GM19240 (cell line): Measurements from ENCODE around the gene HSP90AA1.
A peak's percentile ranks its signal among the peaks of the same experiment; 100 is the strongest.
"Not testable (repeated sequence)": the region's sequence is repeated elsewhere in the genome, so short reads cannot be mapped to it uniquely, and the experiment has no call there.

Experiments
- DNase-seq: peaks from one replicate; pipeline ENCODE4 v3.0.0; 2011; ENCODE audit warnings: low spot score; ENCODE audit not compliant: insufficient read length

Gene HSP90AA1

DNA sequence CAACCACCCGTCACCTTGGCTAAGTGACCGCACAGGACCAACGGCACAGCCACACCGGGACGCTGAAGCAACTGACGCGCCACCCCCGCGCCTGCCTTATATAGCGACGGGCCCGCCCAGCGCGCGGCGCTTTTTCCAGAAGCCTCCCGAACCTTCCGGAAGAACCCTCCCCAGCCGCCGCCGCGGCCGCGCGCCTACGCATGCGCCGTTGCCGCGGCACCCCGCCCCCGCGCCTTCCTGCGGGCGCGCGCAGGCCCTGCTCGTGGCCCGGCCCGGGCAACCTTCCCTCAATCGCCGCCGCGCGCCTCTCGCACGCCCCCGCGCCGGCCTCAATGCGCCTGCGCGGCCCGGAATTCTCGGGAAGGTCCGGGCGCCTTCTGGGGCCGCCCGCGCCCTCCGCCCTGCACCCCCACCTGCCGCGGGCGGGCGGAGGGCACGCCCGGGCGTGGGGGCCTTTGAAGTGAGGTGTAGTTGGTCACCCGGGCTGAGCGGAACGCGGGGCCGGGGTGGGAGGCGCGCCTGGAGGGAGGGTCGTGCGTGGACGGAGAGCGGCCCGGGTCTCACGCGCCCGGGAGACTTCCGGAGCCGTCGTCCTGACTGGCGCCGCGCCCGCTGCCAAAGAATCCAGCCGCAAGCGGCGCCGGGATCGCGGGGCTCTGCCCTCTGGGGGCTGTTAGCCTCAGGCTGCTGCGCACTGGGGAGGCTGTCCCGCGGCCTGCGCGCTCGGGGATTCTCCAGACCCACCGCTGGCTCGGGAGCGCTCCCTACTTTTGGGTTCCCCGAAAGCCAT lies at the start of gene HSP90AA1:
Gene HSP90AA1 (minus strand): TSS at position 73 of the 790 bp plus-strand sequence. CDS start 666 bp downstream, outside the sequence.
- peak; percentile 82 for DNase-seq

DNA sequence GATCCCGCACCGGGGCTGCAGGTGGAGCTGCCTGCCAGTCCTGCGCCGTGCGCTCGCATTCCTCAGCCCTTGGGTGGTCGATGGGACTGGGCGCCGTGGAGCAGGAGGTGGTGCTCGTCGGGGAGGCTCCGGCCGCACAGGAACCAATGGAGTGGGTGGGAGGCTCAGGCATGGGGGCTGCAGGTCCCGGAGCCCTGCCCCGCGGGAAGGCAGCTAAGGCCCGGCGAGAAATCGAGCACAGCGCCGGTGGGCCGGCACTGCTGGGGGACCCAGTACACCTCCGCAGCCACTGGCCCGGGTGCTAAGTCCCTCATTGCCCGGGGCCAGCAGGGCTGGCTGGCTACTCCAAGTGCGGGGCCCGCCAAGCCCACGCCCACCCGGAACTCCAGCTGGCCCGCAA lies 48.6 kb upstream of the HSP90AA1 start:
- not testable (repeated sequence) for DNase-seq

DNA sequence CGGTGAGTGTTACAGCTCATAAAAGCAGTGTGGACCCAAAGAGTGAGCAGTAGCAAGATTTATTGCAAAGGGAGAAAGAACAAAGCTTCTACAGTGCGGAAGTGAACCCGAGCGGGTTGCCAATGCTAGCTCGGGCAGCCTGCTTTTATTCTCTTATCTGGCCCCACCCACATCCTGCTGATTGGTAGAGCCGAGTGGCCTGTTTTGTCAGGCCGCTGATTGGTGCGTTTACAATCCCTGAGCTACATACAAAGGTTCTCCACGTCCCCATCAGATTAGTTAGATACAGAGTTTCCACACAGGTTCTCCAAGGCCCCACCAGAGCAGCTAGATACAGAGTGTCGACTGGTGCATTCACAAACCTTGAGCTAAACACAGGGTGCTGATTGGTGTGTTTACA lies 47.9 kb upstream of the HSP90AA1 start:
- not testable (repeated sequence) for DNase-seq

DNA sequence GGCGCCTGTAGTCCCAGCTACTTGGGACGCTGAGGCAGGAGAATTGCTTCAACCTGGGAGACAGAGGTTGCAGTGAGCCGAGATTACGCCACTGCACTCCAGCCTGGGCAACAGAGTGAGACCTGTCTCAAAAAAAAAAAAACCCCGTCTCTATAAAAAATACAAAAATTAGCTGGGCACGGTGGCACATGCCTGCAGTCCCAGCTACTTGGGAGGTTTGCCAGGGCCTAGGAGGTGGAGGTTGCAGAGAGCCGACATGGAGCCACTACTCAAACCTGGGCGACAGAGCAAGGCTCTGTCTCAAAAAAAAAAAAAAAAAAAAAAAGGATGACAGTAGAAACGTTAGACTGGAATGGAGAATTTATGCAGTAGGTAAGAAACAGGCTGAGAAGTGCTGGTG lies 47.2 kb upstream of the HSP90AA1 start:
- DNase-seq: not testable (repeated sequence)

DNA sequence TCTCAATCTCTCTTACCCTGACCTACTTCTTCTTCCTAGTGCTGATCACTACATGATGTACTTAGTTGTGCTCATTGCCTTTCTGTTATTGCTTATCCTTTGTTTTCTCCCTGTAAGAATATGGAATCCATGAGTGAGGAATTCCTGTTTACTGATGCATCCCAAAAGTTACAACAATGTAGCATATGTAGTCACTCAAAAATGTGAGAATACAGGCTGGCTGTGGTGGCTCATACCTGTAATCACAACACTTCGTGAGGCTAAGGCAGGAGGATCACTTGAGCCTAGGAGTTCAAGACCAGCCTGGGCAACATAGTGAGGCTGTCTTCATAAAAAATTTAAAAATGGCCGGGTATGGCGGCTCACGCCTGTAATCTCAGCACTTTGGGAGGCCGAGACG lies 44.9 kb upstream of the HSP90AA1 start:
- no peak for DNase-seq

DNA sequence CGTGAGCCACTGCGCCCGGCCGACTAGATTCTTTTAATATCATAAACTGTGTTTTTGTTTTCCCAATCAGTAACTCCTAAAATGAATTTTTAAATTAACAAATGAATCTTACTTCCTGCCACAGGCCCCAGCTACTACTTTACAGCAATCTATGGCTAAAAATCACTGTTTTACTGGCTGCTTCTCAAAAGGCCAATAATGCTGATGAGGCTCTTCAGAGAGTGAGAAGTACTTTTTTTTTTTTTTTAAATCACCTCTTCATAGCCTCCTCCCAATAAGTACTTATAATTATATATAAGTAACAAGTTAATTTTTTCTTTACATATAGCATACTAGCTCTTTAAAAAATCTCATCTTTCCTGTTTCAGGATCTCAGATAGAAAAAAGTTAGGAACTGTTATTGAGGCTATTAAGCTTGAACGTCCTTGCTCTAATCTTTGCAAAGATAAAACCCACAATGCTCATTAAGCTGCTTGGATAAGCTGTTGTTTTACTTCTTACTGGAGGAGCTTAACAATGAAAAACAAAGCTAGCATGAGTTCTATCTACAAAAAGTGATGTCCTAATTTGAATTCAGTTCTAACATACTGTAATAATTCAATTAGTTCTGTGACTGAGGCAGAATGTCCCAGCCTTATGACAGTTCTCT lies 40.1 kb upstream of the HSP90AA1 start:
- no peak for DNase-seq

DNA sequence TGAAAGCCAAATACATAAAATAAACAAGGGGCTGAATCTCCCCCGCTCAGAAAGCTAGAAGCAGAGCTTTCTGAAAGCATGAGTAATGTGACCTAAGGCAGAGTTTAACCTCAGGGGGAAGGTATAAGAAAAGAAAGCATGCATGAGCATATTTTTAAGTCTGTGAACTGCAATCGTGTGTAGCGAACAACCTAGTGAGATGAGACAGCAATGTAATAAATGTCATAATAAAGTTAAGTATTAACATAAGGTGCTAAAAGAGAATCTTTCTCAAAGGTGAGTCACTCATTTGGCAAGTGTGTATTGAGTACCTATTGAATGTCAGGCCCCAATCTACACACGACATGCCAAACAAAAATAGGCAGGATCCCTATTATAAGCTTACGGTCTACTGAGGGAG lies 38.7 kb upstream of the HSP90AA1 start:
- DNase-seq: no peak

DNA sequence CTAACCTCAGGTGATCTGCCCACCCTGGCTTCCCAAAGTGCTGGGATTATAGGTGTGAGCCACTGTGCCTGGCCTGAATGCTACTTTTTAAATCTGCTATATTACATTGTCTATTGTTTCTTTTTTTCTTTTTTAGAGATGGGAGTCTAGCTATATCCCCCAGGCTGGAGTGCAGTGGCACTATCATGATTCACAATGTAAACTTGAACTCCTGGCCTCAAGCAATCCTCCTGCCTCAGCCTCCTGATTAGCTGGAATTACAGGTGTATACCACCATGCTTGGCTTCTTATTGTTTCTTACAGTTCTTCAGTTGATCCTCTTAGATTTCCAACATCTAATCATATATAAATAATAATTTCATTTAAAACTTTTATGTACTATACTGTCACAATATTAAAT lies 37.6 kb upstream of the HSP90AA1 start:
- no peak for DNase-seq

DNA sequence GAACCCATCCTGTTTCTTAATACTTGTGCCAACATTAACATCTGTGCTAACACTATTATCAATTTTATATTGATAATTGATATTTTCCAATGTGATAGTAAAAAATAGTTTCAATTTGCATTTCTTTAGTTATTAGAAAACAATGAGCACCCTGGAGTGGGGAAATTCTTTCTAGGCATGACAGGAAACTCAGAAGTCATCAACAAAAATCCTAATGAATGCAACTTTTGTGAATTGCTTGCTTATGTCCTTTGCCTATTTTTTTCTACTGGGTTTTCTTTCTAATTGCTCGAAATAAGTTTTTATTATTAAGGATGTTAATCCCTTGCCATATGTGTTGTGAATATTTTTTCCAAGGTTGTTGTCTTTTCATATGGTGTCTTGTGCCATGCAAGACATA lies 34.7 kb upstream of the HSP90AA1 start:
- no peak for DNase-seq

DNA sequence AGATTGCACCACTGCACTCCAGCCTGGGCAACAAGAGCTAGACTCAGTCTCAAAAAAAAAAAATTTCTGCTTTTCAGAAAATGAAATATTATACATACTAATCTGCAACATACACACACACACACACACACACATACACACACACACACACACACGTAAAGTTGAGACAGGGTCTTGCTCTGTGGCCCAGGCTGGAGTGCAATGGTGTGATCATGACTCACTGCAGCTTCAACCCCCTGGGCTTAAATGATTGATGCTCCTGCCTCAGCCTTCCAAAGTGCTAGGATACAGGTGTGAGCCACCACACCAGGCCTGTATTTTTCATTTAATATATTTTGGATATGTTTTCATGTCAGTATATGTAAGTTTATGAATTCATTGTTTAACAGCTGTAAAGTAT lies 34.0 kb upstream of the HSP90AA1 start:
- DNase-seq: no peak

DNA sequence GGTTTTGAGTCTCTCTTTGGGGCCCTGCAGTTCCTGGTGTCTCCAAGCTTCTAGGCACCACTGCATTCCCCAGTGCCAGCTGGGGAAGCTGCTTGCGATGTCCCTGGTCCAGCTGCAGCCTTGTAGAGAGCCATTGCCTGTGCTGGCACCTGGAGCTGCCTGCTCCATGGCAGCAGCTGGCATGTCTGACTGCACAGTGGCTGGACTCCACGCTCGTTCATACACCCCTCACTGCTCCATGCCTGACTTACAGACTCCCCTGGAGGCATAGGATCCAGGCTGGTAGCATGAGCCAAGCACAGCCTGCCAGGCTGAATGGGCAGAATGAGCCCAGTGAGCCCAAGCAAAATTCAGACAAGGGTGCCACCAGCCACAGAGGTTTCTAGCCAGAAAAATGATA lies 31.0 kb upstream of the HSP90AA1 start:
- no peak for DNase-seq

DNA sequence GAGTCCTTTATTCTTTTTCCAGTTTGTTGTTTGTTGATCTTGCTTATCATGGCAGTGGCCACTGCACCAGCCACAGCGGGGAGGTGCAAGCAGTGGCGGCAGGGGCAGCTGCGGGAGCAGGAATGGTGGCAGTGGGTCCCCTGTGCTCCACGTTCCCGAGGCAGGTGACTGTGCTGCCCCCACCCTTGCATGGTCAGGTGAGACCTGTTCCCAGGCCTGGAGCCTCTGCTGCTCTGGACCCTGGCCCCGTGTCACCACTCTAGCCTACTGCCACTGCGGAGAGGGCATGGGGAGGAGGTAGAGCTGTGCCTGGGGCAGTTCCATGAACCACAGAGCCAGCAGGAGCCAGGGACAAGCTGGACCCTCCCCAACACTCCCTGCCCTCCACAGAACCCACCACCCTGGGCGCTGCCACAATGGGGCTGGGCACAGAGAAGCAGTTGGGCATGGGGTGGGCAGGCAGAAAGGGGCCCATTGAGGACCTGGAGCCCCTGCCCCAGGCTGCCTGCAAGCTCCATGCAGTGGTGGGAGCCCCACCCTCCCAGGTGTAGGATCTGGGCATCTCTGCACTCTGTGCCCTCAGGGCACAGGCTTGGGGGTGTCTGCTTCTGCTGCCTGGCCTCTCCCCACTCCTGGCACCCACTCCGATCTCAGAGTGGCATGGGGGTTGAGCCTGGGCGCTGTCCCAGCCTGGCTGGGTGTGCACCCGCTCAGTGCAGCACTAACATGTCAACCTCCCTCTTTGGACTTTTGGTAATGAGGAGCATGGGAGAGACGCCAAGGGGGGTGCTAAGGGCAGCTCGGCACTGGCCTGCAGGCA lies 29.7 kb upstream of the HSP90AA1 start:
- DNase-seq: no peak

DNA sequence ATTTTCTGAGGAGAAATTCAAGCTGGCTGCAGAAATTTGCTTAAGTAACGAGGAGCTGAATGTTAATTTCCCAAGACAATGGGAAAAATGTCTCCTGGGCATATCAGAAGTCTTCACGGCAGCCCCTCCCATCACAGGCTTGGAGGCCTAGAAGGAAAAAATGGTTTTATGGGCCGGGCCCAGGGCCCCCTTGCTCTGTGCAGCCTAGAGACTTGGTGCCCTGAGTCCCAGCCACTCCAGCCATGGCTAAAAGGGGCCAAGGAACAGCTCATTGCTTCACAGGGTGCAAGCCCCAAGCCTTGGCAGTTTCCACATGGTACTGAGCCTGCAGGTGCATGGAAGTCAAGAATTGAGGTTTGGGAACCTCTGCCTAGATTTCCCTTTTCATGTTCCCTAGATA lies 24.3 kb upstream of the HSP90AA1 start:
- no peak for DNase-seq

DNA sequence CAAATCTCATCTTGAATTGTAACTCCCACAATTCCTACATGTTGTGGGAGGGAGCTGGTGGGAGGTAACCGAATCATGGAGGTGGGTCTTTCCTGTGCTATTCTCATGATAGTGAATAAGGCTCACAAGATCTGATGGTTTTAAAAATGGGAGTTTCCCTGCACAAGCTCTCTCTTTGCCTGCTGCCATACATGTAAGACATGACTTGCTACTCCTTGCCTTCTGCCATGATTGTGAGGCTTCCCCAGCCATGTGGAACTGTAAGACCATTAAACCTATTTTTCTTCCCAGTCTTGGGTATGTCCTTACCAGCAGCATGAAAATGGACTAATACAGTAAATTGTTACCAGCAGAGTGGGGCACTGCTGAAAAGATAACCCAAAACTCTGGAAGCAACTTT lies 22.5 kb upstream of the HSP90AA1 start:
- DNase-seq: not testable (repeated sequence)

DNA sequence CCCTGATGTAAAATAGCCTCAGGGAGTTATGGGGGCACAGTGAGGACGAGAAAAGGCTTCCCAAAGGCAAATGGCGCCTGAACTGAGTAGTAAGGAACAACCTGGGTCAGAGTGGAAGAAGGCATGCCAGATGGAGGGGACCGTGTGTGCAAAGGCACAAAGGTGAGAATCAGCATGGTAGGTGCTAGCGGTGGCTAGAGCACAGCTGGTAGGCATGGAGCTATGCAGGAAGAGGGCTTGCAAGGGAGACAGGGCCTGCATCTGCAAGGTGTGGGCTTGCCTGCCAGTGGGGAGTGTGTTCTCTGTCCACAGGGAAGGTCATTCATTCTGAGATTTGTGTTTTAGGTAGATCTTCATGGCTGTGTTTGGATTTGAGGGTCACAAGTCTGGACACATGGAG lies 18.5 kb upstream of the HSP90AA1 start:
- no peak for DNase-seq

DNA sequence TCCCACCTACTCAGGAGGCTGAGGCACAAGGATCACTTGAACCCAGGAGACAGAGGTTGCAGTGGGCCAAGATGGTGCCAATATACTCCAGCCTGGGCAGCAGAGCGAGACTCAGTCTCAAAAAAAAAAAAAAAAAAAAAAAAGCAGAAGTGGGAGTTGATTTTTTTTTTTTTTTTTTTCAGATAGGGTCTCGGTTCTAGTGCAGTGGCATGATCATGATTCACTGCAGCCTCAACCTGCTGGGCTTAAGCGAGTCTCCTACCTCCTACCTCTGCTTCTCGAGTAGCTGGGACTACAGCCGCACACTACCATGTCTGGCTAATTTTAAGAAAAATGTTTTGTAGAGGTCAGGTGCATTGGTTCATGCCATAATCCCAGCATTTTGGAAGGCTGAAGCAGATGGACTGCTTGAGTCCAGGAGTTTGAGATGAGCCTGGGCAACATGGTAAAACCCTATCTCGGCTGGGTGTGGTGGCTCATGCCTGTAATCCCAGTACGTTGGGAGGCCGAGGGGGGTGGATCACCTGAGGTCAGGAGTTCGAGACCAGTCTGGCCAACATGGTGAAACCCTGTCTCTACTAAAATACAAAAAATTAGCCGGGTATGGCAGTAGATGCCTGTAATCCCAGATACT lies 16.3 kb upstream of the HSP90AA1 start:
- no peak for DNase-seq

DNA sequence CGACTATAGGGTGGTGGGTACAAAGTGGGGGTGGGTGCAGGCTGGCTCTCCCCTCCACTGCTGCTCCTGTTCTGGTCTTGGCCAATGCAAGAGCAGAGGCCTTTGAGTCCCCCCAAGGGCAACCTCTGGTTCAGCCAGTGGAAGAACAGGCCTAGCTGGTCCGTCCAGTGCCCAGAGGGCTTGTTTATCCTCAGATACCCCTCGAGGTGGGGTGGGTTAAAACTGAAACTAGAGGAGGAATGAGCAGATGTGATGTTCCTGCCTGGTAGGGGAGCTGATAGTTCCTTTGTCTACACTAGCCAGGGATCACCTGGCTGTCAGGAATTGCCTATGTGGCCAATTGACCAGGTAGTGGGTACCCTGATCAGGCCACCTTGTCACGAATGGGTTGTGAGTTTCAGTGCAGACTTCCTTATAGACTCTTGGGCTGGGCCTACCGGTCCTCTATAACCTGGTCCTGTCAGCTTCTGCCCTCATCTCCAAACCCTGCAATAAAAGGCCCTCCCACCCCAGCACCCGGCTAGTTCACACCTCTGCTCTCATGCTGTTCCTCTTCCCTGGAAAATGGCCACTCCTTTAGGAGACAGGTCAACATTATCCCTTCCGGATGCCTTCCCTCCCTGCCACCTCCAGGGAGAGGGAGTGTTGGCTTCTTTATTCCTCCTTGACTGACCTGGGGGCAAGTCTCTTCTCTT lies 10.7 kb upstream of the HSP90AA1 start:
- no peak for DNase-seq

DNA sequence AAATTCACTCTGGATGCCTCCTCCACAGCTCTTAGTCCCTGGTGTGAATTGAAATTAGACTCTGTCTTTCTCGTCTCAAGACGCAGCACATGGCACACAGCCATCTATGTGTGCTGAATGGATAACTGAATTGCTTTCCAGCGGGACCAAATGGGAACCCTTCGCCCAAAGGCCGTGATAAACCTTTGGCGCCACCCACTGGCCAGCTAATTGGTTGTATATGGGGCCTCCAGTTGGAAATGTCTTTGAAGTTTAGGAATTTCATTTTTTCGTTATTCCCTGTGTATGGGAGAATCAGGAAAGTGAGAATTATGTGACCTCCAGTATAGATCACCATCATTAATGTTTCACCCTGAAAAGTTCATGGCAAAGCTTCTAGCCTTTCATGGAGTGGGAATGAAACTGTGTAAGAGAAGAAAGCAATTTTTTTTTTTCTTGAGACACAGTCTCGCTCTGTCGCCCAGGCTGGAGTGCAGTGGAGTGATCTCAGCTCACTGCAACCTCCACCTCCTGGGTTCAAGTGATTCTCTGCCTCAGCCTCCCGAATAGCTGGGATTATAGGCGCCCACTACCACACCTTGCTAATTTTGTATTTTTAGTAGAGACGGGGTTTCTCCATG lies 9.8 kb upstream of the HSP90AA1 start:
- no peak for DNase-seq

DNA sequence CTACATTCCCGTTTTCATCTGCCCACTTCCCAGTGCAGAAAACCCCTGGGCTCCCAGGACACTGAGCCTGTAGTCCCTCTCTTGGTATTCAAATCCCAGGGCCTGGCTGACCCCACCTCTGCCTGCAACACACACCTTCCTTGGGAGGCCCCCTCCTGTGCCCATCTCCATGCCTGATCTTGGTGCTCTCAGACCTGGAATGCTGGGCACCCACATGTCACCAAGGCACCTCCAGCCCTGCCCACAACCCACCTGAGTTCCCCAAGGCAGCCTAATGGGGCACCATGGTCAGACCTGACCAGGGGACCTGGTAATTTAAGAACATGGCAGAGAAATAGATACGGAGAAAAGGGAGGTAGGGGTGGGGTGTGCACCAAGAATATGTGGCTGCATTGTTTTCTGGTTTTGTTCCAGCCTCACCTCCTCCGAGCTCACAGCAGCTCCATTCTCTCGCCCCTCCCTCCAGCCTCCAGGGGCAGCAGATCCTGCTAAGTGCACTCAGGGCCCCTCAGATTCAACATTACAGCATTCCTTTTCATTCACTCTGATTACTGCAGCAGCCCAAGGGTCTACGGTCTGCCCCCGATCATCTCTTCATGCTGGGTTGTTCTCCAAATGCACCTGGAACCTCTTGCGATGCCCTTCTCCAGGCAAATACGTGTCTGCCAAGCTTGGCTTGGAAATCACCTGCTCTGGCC lies 9.2 kb upstream of the HSP90AA1 start:
- no peak for DNase-seq
